ENCODE data around the gene KDM4B.

KDM4B gene

GRCh38 chr19:5108123-5108596, 139.2 kb downstream of the KDM4B start:
- Histone ChIP-seq H3K4me3 (no peak overlapping the region), H3K27ac (peak overlapping the region in 1 of 2 donors; percentile 77)
- no peak for DNase-seq (ENCODE audit: low spot score)
- no peak for TF ChIP-seq CTCF (IDR thresholded peaks at IDR 0.05)

- Histone ChIP-seq H3K27ac (no peak overlapping the region), H3K4me3 (no peak overlapping the region)
- DNase-seq (ENCODE audit: low spot score) = no peak
- no peak for TF ChIP-seq CTCF (IDR thresholded peaks at IDR 0.05)
These were observed 140.0 kb downstream of the KDM4B start for GRCh38 chr19:5108866-5109265.

- no peak overlapping the region for H3K4me3 ChIP-seq
- TF ChIP-seq CTCF (IDR thresholded peaks at IDR 0.05) = no peak
- no peak overlapping the region for H3K27ac ChIP-seq
- DNase-seq (ENCODE audit: low spot score) = no peak
These were observed 140.6 kb downstream of the KDM4B start for GRCh38 chr19:5109560-5109959.

DNA sequence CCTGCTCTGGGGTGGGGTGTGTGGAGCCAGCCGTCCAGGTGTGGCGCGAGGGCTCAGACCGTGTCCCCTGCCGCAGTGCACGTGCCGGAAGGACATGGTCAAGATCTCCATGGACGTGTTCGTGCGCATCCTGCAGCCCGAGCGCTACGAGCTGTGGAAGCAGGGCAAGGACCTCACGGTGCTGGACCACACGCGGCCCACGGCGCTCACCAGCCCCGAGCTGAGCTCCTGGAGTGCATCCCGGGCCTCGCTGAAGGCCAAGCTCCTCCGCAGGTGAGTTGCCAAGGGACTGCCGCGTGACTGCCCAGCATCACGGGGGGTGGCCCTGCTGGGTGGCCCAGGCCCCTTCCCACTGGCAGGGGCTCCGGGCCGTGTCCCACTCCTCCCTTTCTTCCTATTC, 141.6 kb downstream of the KDM4B start:
- Histone ChIP-seq H3K27ac (no peak overlapping the region), H3K4me3 (no peak overlapping the region)
- no peak for DNase-seq (ENCODE audit: low spot score)
- TF ChIP-seq CTCF (IDR thresholded peaks at IDR 0.05) = no peak

- Histone ChIP-seq H3K27ac (no peak overlapping the region), H3K4me3 (no peak overlapping the region)
- TF ChIP-seq CTCF (IDR thresholded peaks at IDR 0.05) = no peak
- no peak for DNase-seq (ENCODE audit: low spot score)
These were observed 142.1 kb downstream of the KDM4B start for GRCh38 chr19:5111051-5111450.

DNA sequence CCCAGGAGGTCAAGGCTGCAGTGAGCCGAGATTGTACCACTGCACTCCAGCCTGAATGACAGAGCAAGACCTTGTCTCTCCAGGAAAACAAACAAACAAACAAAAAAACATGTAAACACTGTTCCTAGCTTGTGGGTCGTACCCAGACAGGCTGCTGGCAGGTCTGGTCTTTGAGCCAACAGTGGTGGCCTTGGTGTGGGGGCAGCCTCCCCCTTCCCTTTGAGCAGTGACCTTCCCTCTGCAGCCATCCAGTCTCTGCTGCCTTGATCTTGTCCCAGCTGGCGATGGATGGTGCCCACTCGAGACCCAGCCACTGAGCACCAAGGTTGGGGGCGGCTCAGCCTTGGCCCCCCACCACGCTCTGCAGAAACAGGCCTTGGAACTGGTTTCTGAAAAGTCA, 143.3 kb downstream of the KDM4B start:
- DNase-seq (ENCODE audit: low spot score) = no peak
- TF ChIP-seq CTCF (IDR thresholded peaks at IDR 0.05) = no peak
- H3K27ac ChIP-seq = no peak overlapping the region
- no peak overlapping the region for H3K4me3 ChIP-seq

GRCh38 chr19:5112681-5113575, 144.0 kb downstream of the KDM4B start:
- DNase-seq (ENCODE audit: low spot score) = no peak
- no peak overlapping the region for H3K4me3 ChIP-seq
- TF ChIP-seq CTCF (IDR thresholded peaks at IDR 0.05) = no peak
- peak overlapping the region in 1 of 2 donors; percentile 74 for H3K27ac ChIP-seq
